ENCODE data around the gene NAP1L5.

Gene NAP1L5

DNA sequence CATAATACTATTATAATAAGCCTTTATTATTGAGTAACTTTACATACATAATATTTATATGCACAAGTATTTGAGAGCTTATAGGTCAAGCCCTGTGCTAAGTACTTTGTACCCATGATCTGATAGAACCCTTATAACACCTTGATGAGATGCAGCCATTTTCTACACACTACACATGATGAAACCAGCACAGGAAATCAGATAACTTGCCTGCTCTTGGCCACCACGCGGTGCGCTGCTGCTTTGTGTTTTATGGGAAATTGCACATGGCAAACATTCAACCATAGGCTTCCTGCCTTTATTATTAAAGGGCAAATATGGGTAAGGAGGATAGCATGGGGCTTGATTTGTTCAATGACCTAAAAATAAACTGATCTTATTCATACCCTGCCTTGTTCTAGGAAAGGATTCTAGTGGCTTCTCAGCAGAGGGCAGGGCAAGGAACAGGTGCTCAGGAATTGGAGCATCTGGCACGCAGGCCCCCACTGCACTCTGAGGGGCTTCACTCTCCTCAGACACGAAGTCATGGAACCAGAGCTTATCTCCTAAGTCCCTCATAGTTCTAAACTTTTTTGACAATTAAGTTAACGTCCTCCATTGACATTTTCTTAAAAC lies 31.6 kb upstream of the NAP1L5 start:
- no peak for DNase-seq
- TF ChIP-seq, protein P1, sequence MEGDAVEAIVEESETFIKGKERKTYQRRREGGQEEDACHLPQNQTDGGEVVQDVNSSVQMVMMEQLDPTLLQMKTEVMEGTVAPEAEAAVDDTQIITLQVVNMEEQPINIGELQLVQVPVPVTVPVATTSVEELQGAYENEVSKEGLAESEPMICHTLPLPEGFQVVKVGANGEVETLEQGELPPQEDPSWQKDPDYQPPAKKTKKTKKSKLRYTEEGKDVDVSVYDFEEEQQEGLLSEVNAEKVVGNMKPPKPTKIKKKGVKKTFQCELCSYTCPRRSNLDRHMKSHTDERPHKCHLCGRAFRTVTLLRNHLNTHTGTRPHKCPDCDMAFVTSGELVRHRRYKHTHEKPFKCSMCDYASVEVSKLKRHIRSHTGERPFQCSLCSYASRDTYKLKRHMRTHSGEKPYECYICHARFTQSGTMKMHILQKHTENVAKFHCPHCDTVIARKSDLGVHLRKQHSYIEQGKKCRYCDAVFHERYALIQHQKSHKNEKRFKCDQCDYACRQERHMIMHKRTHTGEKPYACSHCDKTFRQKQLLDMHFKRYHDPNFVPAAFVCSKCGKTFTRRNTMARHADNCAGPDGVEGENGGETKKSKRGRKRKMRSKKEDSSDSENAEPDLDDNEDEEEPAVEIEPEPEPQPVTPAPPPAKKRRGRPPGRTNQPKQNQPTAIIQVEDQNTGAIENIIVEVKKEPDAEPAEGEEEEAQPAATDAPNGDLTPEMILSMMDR (IDR thresholded peaks at IDR 0.05; ENCODE audit: low read depth, low read length): no peak

DNA sequence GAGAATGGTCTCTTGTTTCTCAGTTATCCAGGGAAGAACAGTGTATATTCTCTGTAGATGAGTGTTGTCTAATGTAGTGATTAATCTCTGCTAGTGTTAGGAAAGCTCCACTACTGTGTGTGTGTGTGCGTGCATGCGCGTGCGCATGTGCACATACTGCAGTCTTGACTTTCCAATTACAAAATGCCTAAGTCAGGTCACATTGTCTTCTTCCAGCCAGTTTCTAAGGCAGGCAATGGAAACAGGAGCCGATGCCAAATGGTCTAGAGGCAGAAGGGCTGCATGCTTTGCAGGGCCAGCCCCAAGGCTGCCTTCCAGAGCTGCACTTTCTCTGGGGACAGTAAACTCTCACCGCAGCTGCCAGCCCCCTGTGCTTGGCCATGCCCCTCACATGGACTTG lies 30.5 kb upstream of the NAP1L5 start:
- H3K27me3 ChIP-seq (ENCODE audit: insufficient read depth, low read depth, severe bottlenecking): no peaks in the 10 kb centered on the region
- H3K36me3 ChIP-seq: peaks cover 14% of the 10 kb centered on the region
- DNase-seq: no peak
- H3K9me3 ChIP-seq (ENCODE audit: severe bottlenecking): no peaks in the 10 kb centered on the region
- no peak overlapping the region for H3K4me3 ChIP-seq (ENCODE audit: low read depth, low read length)
- TF ChIP-seq, protein P1 (IDR thresholded peaks at IDR 0.05; ENCODE audit: low read depth, low read length): no peak
- no peak overlapping the region for H3K27ac ChIP-seq

More for the DNA sequence above, 31.6 kb upstream of the NAP1L5 start:
- Histone ChIP-seq H3K27me3 (ENCODE audit: insufficient read depth, low read depth, severe bottlenecking) (no peaks in the 10 kb centered on the region), H3K9me3 (ENCODE audit: severe bottlenecking) (no peaks in the 10 kb centered on the region), H3K4me3 (ENCODE audit: low read depth, low read length) (no peak overlapping the region), H3K36me3 (peaks cover 14% of the 10 kb centered on the region), H3K27ac (no peak overlapping the region)

DNA sequence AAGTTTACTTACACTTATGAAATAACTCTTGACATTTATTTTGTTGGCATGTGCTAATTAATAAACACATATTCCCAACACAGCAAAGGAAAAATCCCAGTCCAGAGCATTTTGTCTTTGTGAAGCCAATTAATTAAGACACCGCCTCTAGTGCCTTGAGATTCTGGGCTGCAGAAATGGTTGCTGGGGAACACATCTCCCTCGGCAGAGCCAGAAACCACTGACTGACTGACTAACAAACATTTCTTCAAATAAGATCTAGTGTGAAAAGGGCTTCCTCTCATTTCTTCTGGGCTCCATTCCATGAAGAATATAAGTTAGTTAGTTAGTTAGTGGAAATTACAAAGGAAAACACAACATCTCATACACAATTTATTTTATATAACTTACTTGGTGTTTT lies 28.4 kb upstream of the NAP1L5 start:
- H3K36me3 ChIP-seq: peaks cover 14% of the 10 kb centered on the region
- no peak overlapping the region for H3K4me3 ChIP-seq (ENCODE audit: low read depth, low read length)
- no peak for DNase-seq
- TF ChIP-seq, protein P1 (IDR thresholded peaks at IDR 0.05; ENCODE audit: low read depth, low read length): no peak
- H3K27me3 ChIP-seq (ENCODE audit: insufficient read depth, low read depth, severe bottlenecking): no peaks in the 10 kb centered on the region
- H3K9me3 ChIP-seq (ENCODE audit: severe bottlenecking): no peaks in the 10 kb centered on the region
- no peak overlapping the region for H3K27ac ChIP-seq

DNA sequence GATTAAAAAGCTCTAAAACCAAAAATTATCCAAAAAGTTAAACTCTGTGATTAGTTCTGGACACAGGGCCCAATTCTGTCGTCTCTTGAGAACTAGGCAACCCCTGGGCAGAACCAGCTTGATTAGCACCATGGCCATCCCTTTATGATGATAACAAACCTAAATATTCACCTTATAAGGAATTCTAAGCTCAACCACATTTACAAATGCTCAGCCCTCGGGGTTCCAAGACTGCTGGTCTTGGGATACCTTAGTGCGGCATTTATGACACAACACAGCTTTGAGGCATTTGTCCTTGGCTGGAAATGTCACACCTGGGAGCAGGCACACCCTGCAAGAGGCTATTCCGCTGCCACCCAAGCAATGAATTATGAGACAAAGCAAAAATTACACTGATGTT lies 27.5 kb upstream of the NAP1L5 start:
- TF ChIP-seq, protein P1 (IDR thresholded peaks at IDR 0.05; ENCODE audit: low read depth, low read length): no peak
- no peak overlapping the region for H3K27ac ChIP-seq
- H3K27me3 ChIP-seq (ENCODE audit: insufficient read depth, low read depth, severe bottlenecking): no peaks in the 10 kb centered on the region
- no peak overlapping the region for H3K4me3 ChIP-seq (ENCODE audit: low read depth, low read length)
- no peaks in the 10 kb centered on the region for H3K9me3 ChIP-seq (ENCODE audit: severe bottlenecking)
- peaks cover 14% of the 10 kb centered on the region for H3K36me3 ChIP-seq
- DNase-seq: no peak

DNA sequence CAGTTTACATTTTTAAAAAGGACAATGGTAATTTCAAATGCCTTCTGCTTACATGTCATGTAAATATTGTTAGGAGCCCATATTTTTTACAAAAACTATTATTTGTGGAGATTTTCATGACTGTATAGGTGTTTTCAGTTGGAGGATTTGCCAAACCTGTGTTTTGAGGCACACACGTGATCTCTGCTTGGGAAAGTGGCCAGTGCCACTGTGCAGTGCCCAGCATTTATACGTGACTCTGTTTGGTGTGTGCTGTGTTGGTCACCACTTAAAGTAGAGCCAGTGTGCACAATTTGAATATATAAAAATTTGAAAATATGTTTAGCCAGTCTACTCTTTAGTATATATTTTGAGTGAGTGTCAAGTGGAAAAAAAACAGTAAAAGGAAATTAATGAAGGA lies 26.8 kb upstream of the NAP1L5 start:
- H3K36me3 ChIP-seq: peaks cover 14% of the 10 kb centered on the region
- no peaks in the 10 kb centered on the region for H3K27me3 ChIP-seq (ENCODE audit: insufficient read depth, low read depth, severe bottlenecking)
- H3K27ac ChIP-seq: no peak overlapping the region
- no peak overlapping the region for H3K4me3 ChIP-seq (ENCODE audit: low read depth, low read length)
- no peaks in the 10 kb centered on the region for H3K9me3 ChIP-seq (ENCODE audit: severe bottlenecking)
- DNase-seq: no peak
- TF ChIP-seq, protein P1 (IDR thresholded peaks at IDR 0.05; ENCODE audit: low read depth, low read length): no peak

DNA sequence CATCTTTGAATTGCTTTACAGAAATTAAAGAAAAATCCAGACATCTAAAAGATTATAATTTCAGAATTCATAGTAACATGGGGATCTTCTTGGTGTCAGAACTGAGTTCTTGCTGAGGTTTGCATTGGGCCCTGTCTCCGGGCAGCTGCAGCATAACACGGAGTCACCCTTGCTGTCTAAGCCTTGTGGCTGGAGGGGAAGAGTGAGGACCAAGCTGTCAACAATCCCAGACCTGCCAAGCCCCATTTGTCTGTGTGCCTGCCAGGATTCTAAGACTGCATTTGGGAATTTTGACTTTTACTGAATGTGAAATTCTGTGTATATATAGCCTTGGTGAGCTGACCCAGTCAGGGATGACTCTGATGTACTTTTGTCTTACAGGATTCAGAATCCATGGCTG lies 25.2 kb upstream of the NAP1L5 start:
- Histone ChIP-seq H3K4me3 (ENCODE audit: low read depth, low read length) (no peak overlapping the region), H3K27ac (no peak overlapping the region), H3K27me3 (ENCODE audit: insufficient read depth, low read depth, severe bottlenecking) (no peaks in the 10 kb centered on the region), H3K36me3 (peaks cover 8% of the 10 kb centered on the region), H3K9me3 (ENCODE audit: severe bottlenecking) (no peaks in the 10 kb centered on the region)
- no peak for DNase-seq
- TF ChIP-seq, protein P1 (IDR thresholded peaks at IDR 0.05; ENCODE audit: low read depth, low read length): no peak

All from WERI-Rb-1 (cell line).